Panc1 (cell line): ENCODE results near the gene AMFR. TPM values are rescaled to one million over a fixed set of nuclear protein-coding genes. Genes with fewer than 3 reads are reported as not detected.

Experiments used
- ATAC-seq: fragments of 200-7000 bp; cut with Tn5 transposase; 2 replicates; pipeline ENCODE4 v1.9.1; 2020; ENCODE audit warnings: mild to moderate bottlenecking, moderate library complexity
- BruUV-seq: library from RNA; stranded (reverse); fragments of 400-500 nt; replicated peaks from 2 replicates; lab custom pipeline; 2021; lab: Mats Ljungman, UMichigan
- CTCF ChIA-PET: fragments of 300-600 bp; sonication (Branson Sonifier 250); formaldehyde crosslinking; loops from one replicate; lab custom pipeline; 2022; ENCODE audit warnings: antibody characterized with exemption; lab: Charles Lee
- POLR2A ChIA-PET: fragments of 300-600 bp; sonication (Branson Sonifier 250); formaldehyde crosslinking; loops from one replicate; lab custom pipeline; 2022; ENCODE audit warnings: antibody characterized with exemption; lab: Charles Lee
- DNase-seq: peaks from one replicate; pipeline ENCODE4 v3.0.0-alpha.2; 2010; ENCODE audit warnings: low read depth, low spot score
- H3K27ac ChIP-seq: 2 replicates; pipeline ENCODE4 v1.5.1; 2011; ENCODE audit warnings: mild to moderate bottlenecking, low read length, inconsistent platforms
- H3K27me3 ChIP-seq: fragments of 200-500 bp; sonication (Bioruptor generic); 2 replicates; pipeline ENCODE4 v1.6.0; 2014; ENCODE audit warnings: low read length, inconsistent platforms; ENCODE audit not compliant: control insufficient read depth, insufficient read depth
- H3K36me3 ChIP-seq: fragments of 200-500 bp; sonication (Bioruptor generic); 2 replicates; pipeline ENCODE4 v1.5.1; 2014; ENCODE audit warnings: inconsistent platforms, mild to moderate bottlenecking, low read length, moderate library complexity; ENCODE audit not compliant: control insufficient read depth, insufficient read depth
- H3K4me1 ChIP-seq: 2 replicates; pipeline ENCODE4 v1.5.1; 2011; ENCODE audit warnings: inconsistent platforms, mild to moderate bottlenecking, low read length, moderate library complexity; ENCODE audit not compliant: control insufficient read depth, insufficient read depth
- H3K4me3 ChIP-seq, 2 experiments: 2 replicates each; pipeline ENCODE4 v1.5.1; 2011 to 2012; ENCODE audit warnings: low read depth in 2 of 2, low read length in 2 of 2, mild to moderate bottlenecking in 2 of 2, inconsistent platforms in 1 of 2, moderate library complexity in 1 of 2
- H3K9me3 ChIP-seq: fragments of 200-500 bp; sonication (Bioruptor generic); 2 replicates; pipeline ENCODE4 v1.5.1; 2014; ENCODE audit warnings: low read depth, mild to moderate bottlenecking, inconsistent platforms, low read length, moderate library complexity; ENCODE audit not compliant: control insufficient read depth, insufficient read depth
- CTCF ChIP-seq: fragments of 450-650 bp; IDR thresholded peaks from 2 replicates; pipeline ENCODE4 v1.5.1; 2017; ENCODE audit warnings: mild to moderate bottlenecking
- POLR2AphosphoS5 ChIP-seq: IDR thresholded peaks from 2 replicates; pipeline ENCODE4 v1.6.1; 2012; ENCODE audit warnings: mild to moderate bottlenecking, low read depth, low read length, moderate library complexity
- REST ChIP-seq, 2 experiments: IDR thresholded peaks; 2 replicates each; pipeline ENCODE4 v1.6.1; 2011 to 2012; ENCODE audit warnings: low read depth in 2 of 2, control low read depth in 1 of 2, low read length in 1 of 2, mild to moderate bottlenecking in 1 of 2, moderate library complexity in 1 of 2; ENCODE audit not compliant: insufficient read depth in 1 of 2
- SIN3A ChIP-seq: IDR thresholded peaks from 2 replicates; pipeline ENCODE4 v1.6.1; 2012; ENCODE audit warnings: low read depth, mild to moderate bottlenecking, low read length, moderate library complexity, borderline replicate concordance; ENCODE audit not compliant: insufficient read depth
- TCF7L2 ChIP-seq: IDR thresholded peaks from 2 replicates; pipeline ENCODE4 v1.6.1; 2011; ENCODE audit warnings: mild to moderate bottlenecking, low read depth, low read length, inconsistent platforms
- in situ Hi-C: cut with HindIII; loops from 2 replicates; pipeline ENCODE4 v1.10.0; 2016; ENCODE audit warnings: low sequenced_read_pairs, low pct_unique_long_range_greater_than_20kb
- intact Hi-C: fragments of 100-400 bp; cut with micrococcal nuclease; formaldehyde crosslinking; loops from one replicate; pipeline ENCODE4 v1.10.0; 2022; ENCODE audit not compliant: unreplicated experiment
- total RNA-seq: library from RNA; stranded (reverse); gene quantifications from one replicate; pipeline ENCODE4 v1.2.1, GENCODE V29; 2021; ENCODE audit not compliant: unreplicated experiment

AMFR gene
- total RNA-seq, 1 experiment from 2014 or later = 89.6 TPM

- no peak overlapping the region for H3K27ac ChIP-seq
- CTCF ChIA-PET = no interaction called here
- no peak for TF ChIP-seq REST (IDR thresholded peaks at IDR 0.05; ENCODE audit: insufficient read depth in 1 of 2, low read depth in 2 of 2, low read length in 1 of 2)
- TF ChIP-seq SIN3A = no peak
- no peak for TF ChIP-seq POLR2AphosphoS5
- no peak for TF ChIP-seq TCF7L2
- TF ChIP-seq CTCF = no peak
- H3K4me3 ChIP-seq = no peak overlapping the region
- no peaks in the 10 kb centered on the region for H3K27me3 ChIP-seq
- peaks cover 20% of the 10 kb centered on the region for H3K36me3 ChIP-seq
- POLR2A ChIA-PET = no interaction called here
- no peak for DNase-seq
- no peak for ATAC-seq
- in situ Hi-C loops = no loop called here
- no TSS peak for BruUV-seq
- intact Hi-C loops = no loop called here
- no peaks in the 10 kb centered on the region for H3K4me1 ChIP-seq
- H3K9me3 ChIP-seq = no peaks in the 10 kb centered on the region
These were observed 44.9 kb upstream of the AMFR start for GRCh38 chr16:56470232-56470631.

DNA sequence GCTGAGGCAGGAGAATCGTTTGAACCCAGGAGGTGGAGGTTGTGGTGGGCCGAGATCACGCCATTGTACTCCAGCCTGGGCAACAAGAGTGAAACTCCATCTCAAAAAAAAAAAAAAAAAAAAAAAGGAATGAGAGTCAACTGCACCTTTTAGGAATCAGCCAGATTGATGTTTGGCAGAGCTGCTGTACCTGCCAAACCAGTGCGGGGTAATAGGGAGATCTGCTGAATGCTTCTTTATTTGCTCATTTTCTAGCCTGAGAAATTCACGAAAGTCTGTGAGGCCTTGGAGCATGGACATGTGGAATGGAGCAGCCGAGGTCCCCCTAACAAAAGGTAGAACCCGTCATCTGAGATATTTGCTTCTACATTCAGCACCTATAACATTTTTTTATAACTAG lies 44.4 kb upstream of the AMFR start:
- no peak for TF ChIP-seq POLR2AphosphoS5
- TF ChIP-seq SIN3A = no peak
- no peak for TF ChIP-seq CTCF
- no peak for TF ChIP-seq TCF7L2
- TF ChIP-seq REST (IDR thresholded peaks at IDR 0.05; ENCODE audit: insufficient read depth in 1 of 2, low read depth in 2 of 2, low read length in 1 of 2) = no peak
- in situ Hi-C loops = no loop called here
- H3K9me3 ChIP-seq = no peaks in the 10 kb centered on the region
- POLR2A ChIA-PET = no interaction called here
- no peak overlapping the region for H3K4me3 ChIP-seq
- peaks cover 19% of the 10 kb centered on the region for H3K36me3 ChIP-seq
- BruUV-seq = no TSS peak
- no peak for DNase-seq
- H3K27ac ChIP-seq = no peak overlapping the region
- no peak for ATAC-seq
- CTCF ChIA-PET = no interaction called here
- H3K27me3 ChIP-seq = no peaks in the 10 kb centered on the region
- intact Hi-C loops = no loop called here
- H3K4me1 ChIP-seq = no peaks in the 10 kb centered on the region
